Heart right ventricle (tissue), 16 donors: ENCODE results near the gene CHRNG. TPM values are rescaled to one million over a fixed set of nuclear protein-coding genes. Genes with fewer than 3 reads are reported as not detected.
A peak's percentile ranks its signal among the peaks of the same experiment; 100 is the strongest.

ENCODE experiments used
- ATAC-seq, 8 donors: fragments of 200-7000 bp; cut with Tn5 transposase; one replicate each; pipeline ENCODE4 v1.9.1; 2020; ENCODE audit warnings: mild to moderate bottlenecking in 8 of 8, moderate library complexity in 8 of 8, moderate number of reproducible peaks in 1 of 8
- DNase-seq, 2 donors: peaks; one replicate each; pipeline ENCODE4 v3.0.0-alpha.2; 2020
- H3K27ac ChIP-seq, 10 donors: fragments of 200-600 bp; sonication (generic) in 2 of 10; one replicate each; pipeline versions ENCODE4 v1.5.0 to v1.8.0; 2020 to 2022; ENCODE audit warnings: mild to moderate bottlenecking in 3 of 10
- H3K27me3 ChIP-seq, 7 donors: fragments of 200-600 bp; one replicate each; pipeline ENCODE4 v1.8.0; 2021 to 2022; ENCODE audit warnings: mild to moderate bottlenecking in 2 of 7
- H3K36me3 ChIP-seq, 9 donors: fragments of 200-600 bp; sonication (generic) in 1 of 9; one replicate each; pipeline versions ENCODE4 v1.5.0 to v1.8.0; 2020 to 2022; ENCODE audit warnings: mild to moderate bottlenecking in 2 of 9
- H3K4me1 ChIP-seq, 9 donors: fragments of 200-600 bp; sonication (generic) in 1 of 9; one replicate each; pipeline versions ENCODE4 v1.5.0 to v1.8.0; 2020 to 2022; ENCODE audit warnings: mild to moderate bottlenecking in 4 of 9
- H3K4me3 ChIP-seq, 10 donors: fragments of 200-600 bp; sonication (generic) in 2 of 10; one replicate each; pipeline versions ENCODE4 v1.5.0 to v1.8.0; 2020 to 2022; ENCODE audit warnings: mild to moderate bottlenecking in 7 of 10, moderate library complexity in 2 of 10
- H3K9me3 ChIP-seq, 11 donors: fragments of 200-600 bp in 10 of 11; sonication (generic) in 2 of 11; one replicate each; pipeline versions ENCODE4 v1.5.0 to v1.8.0; 2013 to 2022; ENCODE audit warnings: mild to moderate bottlenecking in 2 of 11, control low read depth in 1 of 11, moderate library complexity in 1 of 11
- WGBS, 2 donors: extraction: QIAGEN DNeasy Blood & Tissue Kit; methylation state at CpG; one replicate each; pipeline ENCODE4 v1.1.7; 2013; ENCODE audit warnings: inconsistent platforms in 1 of 2; 5-methylcytosine and 5-hydroxymethylcytosine counted together
- intact Hi-C, 10 donors: fragments of 100-400 bp; cut with DNase I; formaldehyde crosslinking; loops; one replicate each; pipeline versions ENCODE4 v1.11.1 to v1.14.2; 2022
- polyA plus RNA-seq, 2 donors: library from polyadenylated mRNA; stranded (reverse); fragments of 200-250 nt; gene quantifications; one replicate each; pipeline ENCODE4 v1.2.3, GENCODE V29; 2013
- total RNA-seq, 10 donors: library from RNA; stranded (reverse); fragmentation: NEBNext Ultra II Directional in 3 of 10; extraction: Animal tissue kit (Norgen Biotek cat#: 25700) in 3 of 10; gene quantifications; one replicate each; pipeline versions ENCODE4 v1.2.1 to v1.2.4, GENCODE V29; 2021 to 2023
- TF ChIP-seq, protein P1 (sequence below), 9 donors: fragments of 200-600 bp; sonication (generic) in 2 of 9; IDR thresholded peaks; one replicate each; pipeline versions ENCODE4 v1.5.0 to v1.8.0; 2021 to 2022; ENCODE audit warnings: antibody characterized with exemption in 9 of 9, mild to moderate bottlenecking in 5 of 9, moderate library complexity in 1 of 9
- donor health status: Arrhythmogenic right ventricular cardiomyopathy.
- donor health status: ischemic (EF 13 %, LVEDD 7.1; RV severe dilation, severe dysfunction).
- donor health status: healthy with polysubstance abuse.
- donor health status: DM: no; HTN: yes; CAD: no.
- donor health status: DM: no; HTN: no; CAD: no.
- donor health status: ischemic (EF 25% LVEDD 6.9; RV normal size, moderate dysfunction).
- donor health status: ischemic (EF 25% LVEDD 5.7; RV mildly dilated, moderate dysfunction).
- donor health status: healthy.
- donor health status: DM: yes; HTN: yes; CAD: no.
- donor health status: Ischemic cardiomyopathy.
- donor health status: ischemic (EF 35%, LVEDD 5.7; RV mildly dilated, moderate dysfunction).
- donor health status: nonischemic (EF 11% LVEDD 7.7; RV severe dilation, severe dysfunction).
- donor health status: DM: yes; HTN: yes; CAD: no.
- donor health status: PGD.
- donor health status: ischemic (EF 29% LVEDD 5.4; RV normal size, mild dysfunction).
- donor health status: nonischemic (EF 23%, LVEDD 6.1; RV moderate dilation, normal function).

The CHRNG gene
- total and polyA plus RNA-seq, 12 donors = not detected

DNA sequence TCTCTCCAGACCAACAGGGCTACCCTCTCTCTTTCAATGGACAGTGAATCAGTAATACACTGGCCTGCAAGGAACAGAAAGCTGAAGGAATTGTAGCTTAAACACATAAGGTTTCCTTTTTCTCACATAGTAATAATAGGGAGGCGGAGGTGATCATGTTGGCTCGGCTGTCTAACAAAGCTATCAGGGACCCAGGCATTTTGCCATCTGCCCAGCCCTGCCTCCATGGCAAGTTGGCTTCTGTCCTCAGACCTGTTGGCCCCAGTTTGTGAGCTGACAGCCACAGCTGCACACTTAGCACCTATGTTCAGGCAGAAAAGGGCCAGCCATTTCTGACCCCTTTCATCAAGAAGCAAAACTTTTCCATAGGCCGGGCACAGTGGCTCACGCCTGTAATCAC lies 2.0 kb upstream of the CHRNG start:
- peaks cover 0 to 9% (median 4%) of the 10 kb centered on the region in 11 donors for H3K9me3 ChIP-seq
- peak; percentile 49 to 62 for DNase-seq
- H3K27ac ChIP-seq = peak overlapping the region in 2 of 10 donors; percentile 1 to 15
- no peak overlapping the region for H3K4me3 ChIP-seq
- intact Hi-C loops = no loop called here
- TF ChIP-seq, protein P1, sequence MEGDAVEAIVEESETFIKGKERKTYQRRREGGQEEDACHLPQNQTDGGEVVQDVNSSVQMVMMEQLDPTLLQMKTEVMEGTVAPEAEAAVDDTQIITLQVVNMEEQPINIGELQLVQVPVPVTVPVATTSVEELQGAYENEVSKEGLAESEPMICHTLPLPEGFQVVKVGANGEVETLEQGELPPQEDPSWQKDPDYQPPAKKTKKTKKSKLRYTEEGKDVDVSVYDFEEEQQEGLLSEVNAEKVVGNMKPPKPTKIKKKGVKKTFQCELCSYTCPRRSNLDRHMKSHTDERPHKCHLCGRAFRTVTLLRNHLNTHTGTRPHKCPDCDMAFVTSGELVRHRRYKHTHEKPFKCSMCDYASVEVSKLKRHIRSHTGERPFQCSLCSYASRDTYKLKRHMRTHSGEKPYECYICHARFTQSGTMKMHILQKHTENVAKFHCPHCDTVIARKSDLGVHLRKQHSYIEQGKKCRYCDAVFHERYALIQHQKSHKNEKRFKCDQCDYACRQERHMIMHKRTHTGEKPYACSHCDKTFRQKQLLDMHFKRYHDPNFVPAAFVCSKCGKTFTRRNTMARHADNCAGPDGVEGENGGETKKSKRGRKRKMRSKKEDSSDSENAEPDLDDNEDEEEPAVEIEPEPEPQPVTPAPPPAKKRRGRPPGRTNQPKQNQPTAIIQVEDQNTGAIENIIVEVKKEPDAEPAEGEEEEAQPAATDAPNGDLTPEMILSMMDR (IDR thresholded peaks at IDR 0.05) = no peak
- H3K27me3 ChIP-seq = peaks cover 0 to 10% (median 0%) of the 10 kb centered on the region in 7 donors
- H3K36me3 ChIP-seq = no peaks in the 10 kb centered on the region
- peaks cover 0 to 12% (median 0%) of the 10 kb centered on the region in 9 donors for H3K4me1 ChIP-seq
- WGBS, 2 donors = 56 to 57% methylated on average over 4 of the region's 4 CpGs
- ATAC-seq = peak in 7 of 8 donors; percentile 32 to 81 (median 54)

DNA sequence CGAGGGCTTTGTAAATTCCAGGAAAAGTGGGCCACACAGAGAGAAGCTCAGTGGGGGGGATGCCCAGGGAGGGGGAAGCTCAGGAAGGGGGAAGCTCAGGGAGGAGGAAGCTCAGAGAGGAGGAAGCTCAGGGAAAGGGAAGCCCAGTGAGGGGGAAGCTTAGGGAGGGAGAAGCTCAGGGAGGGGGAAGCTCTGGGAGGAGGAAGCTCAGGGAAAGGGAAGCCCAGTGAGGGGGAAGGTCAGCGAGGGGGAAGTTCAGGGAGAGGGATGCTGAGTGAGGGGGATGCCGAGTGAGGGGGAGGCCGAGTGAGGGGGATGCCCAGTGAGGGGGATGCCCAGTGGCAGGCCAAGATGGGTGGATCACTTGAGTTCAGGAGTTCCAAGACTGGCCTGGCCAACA lies 821 bp upstream of the CHRNG start:
- 37 to 39% methylated on average over 4 of the region's 4 CpGs for WGBS, 2 donors
- no peak overlapping the region for H3K4me3 ChIP-seq
- ATAC-seq = peak in 2 of 8 donors; percentile 13 to 15

DNA sequence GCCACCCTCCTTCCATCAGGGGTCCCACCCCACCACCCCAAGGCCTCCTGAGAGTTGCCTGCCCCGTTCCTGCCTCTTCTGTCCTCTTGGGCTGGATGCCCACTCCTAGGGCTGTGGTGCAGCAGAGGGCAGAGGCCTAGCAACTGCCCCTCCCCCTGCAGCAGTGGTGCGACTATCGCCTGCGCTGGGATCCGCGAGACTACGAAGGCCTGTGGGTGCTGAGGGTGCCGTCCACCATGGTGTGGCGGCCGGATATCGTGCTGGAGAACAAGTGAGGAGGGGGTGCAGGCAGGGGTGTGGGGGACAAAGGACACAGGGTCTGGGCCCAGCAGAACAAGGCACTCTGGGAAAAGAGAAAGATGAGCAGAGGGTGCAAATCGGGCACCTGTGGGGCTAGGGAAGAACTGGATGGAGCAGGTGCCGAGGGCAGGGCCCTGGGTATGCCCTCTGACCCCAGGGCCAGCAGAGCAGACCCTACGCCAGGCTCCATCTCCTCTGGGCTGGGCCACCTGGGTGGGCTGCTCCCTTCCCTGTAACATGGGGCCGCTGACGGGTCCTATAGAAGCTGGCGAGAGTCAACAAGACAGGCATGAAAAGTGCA lies 1.0 kb downstream of the CHRNG start:
- intact Hi-C loops = no loop called here
- peaks cover 0 to 9% (median 4%) of the 10 kb centered on the region in 11 donors for H3K9me3 ChIP-seq
- TF ChIP-seq, protein P1 (IDR thresholded peaks at IDR 0.05) = no peak
- ATAC-seq (no peak), DNase-seq (no peak)
- 87 to 91% methylated on average over 17 of the region's 17 CpGs for WGBS, 2 donors
- peaks cover 0 to 10% (median 0%) of the 10 kb centered on the region in 7 donors for H3K27me3 ChIP-seq
- H3K27ac ChIP-seq = no peak overlapping the region
- H3K4me1 ChIP-seq = peaks cover 0 to 12% (median 0%) of the 10 kb centered on the region in 9 donors
- no peak overlapping the region for H3K4me3 ChIP-seq
- no peaks in the 10 kb centered on the region for H3K36me3 ChIP-seq

More for the DNA sequence above, 821 bp upstream of the CHRNG start:
- DNase-seq = no peak
- Histone ChIP-seq H3K27me3 (peaks cover 0 to 10% (median 0%) of the 10 kb centered on the region in 7 donors), H3K9me3 (peaks cover 0 to 9% (median 4%) of the 10 kb centered on the region in 11 donors), H3K4me1 (peaks cover 0 to 12% (median 0%) of the 10 kb centered on the region in 9 donors), H3K27ac (no peak overlapping the region), H3K36me3 (no peaks in the 10 kb centered on the region)
- intact Hi-C loops = no loop called here
- TF ChIP-seq, protein P1 (IDR thresholded peaks at IDR 0.05) = no peak

DNA sequence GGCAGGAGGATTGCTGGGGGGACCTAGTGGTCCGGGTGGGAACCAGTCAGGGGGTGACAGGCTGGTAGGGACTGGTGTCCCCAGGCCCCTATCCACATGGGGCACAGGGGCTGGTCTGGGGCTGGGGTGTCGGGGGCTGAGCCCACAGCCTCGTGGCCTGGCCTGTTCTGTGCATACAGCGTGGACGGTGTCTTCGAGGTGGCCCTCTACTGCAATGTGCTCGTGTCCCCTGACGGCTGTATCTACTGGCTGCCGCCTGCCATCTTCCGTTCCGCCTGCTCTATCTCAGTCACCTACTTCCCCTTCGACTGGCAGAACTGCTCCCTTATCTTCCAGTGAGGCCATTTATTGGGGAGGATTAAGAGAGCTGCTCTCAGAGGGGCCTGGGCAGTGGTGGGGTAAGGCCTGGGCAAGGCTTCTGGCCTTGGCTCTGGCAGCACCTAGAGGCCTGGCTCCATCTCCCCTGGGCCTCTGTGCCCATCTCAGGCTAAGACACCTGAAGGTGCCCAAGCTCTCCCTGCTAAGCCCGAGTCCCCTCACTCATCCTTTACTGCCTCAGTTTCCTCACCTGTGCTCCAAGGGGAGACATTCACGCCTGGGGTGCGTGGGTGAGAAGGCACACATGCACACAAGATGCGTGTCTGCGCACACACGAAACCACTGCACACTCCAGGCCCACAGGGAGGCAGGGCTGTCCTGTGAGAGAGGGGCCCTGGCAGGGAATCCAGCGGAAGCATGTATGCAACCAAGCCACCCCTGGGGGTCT lies 1.9 kb downstream of the CHRNG start:
- DNase-seq = no peak
- Histone ChIP-seq H3K4me3 (no peak overlapping the region), H3K36me3 (peaks cover 0 to 1% (median 0%) of the 10 kb centered on the region in 9 donors), H3K27ac (no peak overlapping the region), H3K9me3 (peaks cover 0 to 3% (median 1%) of the 10 kb centered on the region in 11 donors), H3K27me3 (peaks cover 0 to 10% (median 0%) of the 10 kb centered on the region in 7 donors), H3K4me1 (peaks cover 0 to 14% (median 0%) of the 10 kb centered on the region in 9 donors)
- ATAC-seq = no peak
- intact Hi-C loops = no loop called here
- TF ChIP-seq, protein P1 (IDR thresholded peaks at IDR 0.05) = no peak
- WGBS, 2 donors = 60% methylated on average over 19 of the region's 19 CpGs
